GM19023 (cell line): ENCODE data around the gene PRKAR1B.

Experiments
- ATAC-seq: cut with Tn5 transposase; IDR thresholded peaks from one replicate; pipeline ENCODE4 v1.9.1; 2021; ENCODE audit warnings: mild to moderate bottlenecking, moderate library complexity; ENCODE audit not compliant: unreplicated experiment

The PRKAR1B gene

GRCh38 chr7:741850-742249 is 14.8 kb upstream of the PRKAR1B start:
- ATAC-seq: no peak

- ATAC-seq: no peak
Measured at GRCh38 chr7:741191-741671, 14.2 kb upstream of the PRKAR1B start.

GRCh38 chr7:739983-740942 is 13.2 kb upstream of the PRKAR1B start:
- ATAC-seq: no peak

- no peak for ATAC-seq
Measured at GRCh38 chr7:739455-739982, 12.4 kb upstream of the PRKAR1B start.

- ATAC-seq: no peak
Measured at GRCh38 chr7:738723-739454, 11.8 kb upstream of the PRKAR1B start.

GRCh38 chr7:738241-738640 is 11.2 kb upstream of the PRKAR1B start:
- ATAC-seq: no peak

GRCh38 chr7:734808-735207 is 7.7 kb upstream of the PRKAR1B start:
- no peak for ATAC-seq

GRCh38 chr7:734214-734613 is 7.1 kb upstream of the PRKAR1B start:
- ATAC-seq: no peak

- ATAC-seq: no peak
Measured at GRCh38 chr7:732556-732955, 5.5 kb upstream of the PRKAR1B start.

GRCh38 chr7:732094-732541 is 5.0 kb upstream of the PRKAR1B start:
- no peak for ATAC-seq

GRCh38 chr7:731440-732085 is 4.5 kb upstream of the PRKAR1B start:
- no peak for ATAC-seq

GRCh38 chr7:730501-731439 is 3.7 kb upstream of the PRKAR1B start:
- no peak for ATAC-seq

GRCh38 chr7:729140-730000 is 2.3 kb upstream of the PRKAR1B start:
- ATAC-seq: no peak

- ATAC-seq: no peak
Measured at GRCh38 chr7:728602-729001, 1.5 kb upstream of the PRKAR1B start.

GRCh38 chr7:727806-728460 is 852 bp upstream of the PRKAR1B start:
- ATAC-seq: no peak

- peak; percentile 15 for ATAC-seq
Measured at GRCh38 chr7:726854-727103, 302 bp downstream of the PRKAR1B start.

GRCh38 chr7:726084-726853 is 812 bp downstream of the PRKAR1B start, which contains the start of gene DNAAF5:
Gene DNAAF5, plus strand, starts transcription at chr7:726699. Its CDS starts 22 bp downstream, at chr7:726721.
- peak; percentile 86 for ATAC-seq
